DMS153 (cell line): ENCODE data around the gene IMPA2.
"Not testable (repeated sequence)": the region's sequence is repeated elsewhere in the genome, so short reads cannot be mapped to it uniquely, and the experiment has no call there.

ENCODE experiments used
- DNase-seq: peaks from one replicate; lab custom pipeline; 2025; lab: John Stamatoyannopoulos, UW

Gene IMPA2

DNA sequence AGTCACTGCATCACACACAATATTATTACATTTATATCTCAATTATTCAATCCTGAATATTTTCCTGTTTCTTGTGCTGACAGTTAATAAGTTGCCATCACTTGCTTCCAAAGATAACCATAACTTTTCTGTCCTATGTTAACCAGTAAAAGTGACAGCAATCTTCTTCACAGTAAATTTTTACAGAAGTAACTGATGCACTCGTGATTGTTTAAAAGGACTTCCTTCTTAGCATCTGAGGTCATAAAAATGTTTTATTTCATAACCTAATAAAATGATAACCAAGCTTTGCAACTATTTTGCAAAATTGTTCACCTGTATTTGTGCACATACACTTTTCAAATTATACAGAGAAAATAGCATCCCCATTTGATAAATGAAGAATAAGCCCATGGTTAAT is 91.7 kb downstream of the IMPA2 start:
- DNase-seq = no peak

DNA sequence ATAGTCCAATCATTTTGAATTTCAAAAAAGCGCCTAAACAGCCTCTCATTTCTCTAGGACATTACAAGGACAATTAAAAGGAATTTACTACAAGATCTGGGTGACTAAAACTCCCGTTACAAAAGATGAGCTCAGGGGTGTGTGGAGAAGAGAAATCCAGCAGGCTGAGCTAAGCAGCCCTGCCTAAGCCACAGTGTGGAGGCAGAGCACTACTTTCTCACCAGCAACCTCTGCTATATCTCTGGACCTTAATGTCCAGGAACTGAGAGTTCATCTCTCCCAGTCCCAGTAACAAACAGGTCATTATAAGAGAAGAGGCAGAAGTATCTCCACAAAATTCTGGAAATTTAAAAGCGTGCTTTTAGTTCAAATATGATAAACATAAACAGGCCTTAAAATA is 93.4 kb downstream of the IMPA2 start:
- DNase-seq = no peak

DNA sequence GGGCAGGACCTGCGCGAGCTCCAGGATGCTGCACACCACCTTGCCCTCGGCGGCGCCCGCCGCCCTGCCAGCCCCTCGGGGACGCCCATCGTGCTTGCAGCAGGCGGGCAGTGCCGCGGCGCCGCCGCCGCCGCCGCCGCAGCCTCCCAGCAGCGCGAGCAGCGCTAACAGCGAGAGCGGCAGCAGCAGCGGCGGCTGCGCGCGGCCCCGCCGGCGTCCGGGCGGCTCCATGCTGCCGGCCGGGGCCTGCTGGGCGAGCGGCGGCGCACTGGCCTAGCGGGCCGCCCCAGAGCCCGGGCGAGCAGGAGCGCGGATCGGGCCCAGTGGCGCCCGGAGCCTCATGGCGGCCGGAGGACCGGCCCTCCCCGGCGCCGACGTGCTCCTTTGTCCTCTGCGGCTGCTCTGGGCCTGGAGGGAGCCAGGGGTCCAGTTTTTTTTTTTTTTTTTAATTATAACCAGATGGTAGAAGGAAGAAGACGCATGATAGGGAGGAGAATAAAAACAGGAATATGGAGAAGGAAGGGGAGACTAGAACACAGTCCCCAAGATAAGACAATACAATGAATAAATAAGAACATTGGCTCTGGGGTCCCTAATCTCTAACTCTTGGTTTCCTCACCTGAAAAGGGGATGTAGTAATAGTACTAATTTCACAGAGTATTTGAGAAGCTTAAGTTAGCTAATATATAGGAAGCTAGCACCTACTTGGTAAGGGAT is 95.3 kb downstream of the IMPA2 start:
- DNase-seq = peak; percentile 8

DNA sequence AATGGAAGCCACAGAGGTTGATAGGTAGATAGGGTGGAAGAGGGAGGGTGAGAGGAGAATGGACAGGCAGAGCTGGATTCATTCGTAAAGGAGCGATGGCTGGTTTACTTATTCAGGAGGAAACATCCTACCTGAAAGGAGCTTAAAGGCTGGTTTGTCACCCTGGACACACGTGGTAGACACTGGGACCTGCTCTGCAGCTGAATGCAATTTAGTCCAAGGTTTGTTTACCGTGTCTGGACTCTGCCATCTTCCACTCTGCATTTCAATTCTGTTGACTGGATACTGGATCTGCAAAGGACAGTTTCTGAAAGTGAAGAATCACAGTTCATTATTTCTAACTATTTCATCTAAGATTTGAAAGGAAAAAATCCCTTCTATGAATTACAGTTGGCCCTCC is 96.7 kb downstream of the IMPA2 start:
- not testable (repeated sequence) for DNase-seq

DNA sequence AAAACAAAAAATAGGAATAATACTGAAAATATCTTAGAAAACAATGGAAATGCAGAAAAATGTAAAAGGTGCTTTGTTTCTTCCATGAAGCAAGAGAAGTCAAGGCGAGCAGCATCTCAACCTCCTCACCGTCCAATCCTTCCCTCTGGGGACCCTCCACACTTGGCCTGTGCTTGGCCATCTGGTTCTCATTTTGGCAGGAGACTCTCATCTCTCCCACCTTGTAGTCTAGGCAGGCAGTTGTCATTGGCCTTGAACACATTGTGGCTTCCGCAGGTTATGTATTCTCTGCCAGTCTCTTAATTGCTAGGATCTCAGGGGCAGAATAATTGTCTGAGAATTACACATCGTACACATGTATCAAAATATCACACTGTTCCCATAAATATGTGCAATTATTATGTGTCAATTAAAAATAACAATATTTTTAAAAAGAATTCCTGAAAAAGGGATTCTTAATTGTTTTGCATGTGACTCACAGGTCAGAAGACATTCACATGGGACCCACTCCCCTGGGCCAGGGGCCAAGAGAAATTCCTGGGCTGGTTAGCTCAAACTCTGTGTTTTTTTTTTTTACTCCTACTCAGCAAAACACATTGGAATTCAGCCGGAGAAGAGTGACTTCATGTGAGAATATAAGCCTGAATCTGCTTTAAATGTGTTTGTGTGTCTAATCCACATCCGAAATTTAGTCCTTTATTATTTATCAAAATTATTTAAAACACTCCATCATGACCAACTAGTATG is 98.4 kb downstream of the IMPA2 start:
- no peak for DNase-seq
